HFF-Myc (cell line): ENCODE data around the gene MYO18A.

Experiments
- DNase-seq: peaks from one replicate; pipeline ENCODE4 v3.0.0-alpha.2; 2011; ENCODE audit warnings: low read depth; ENCODE audit errors: extremely low read depth
- H3K4me3 ChIP-seq: replicated peaks from 2 replicates; pipeline ENCODE4 v1.5.1; 2011; ENCODE audit warnings: low read depth, mild to moderate bottlenecking, control low read depth, low read length
- TF ChIP-seq, protein P1 (sequence below): IDR thresholded peaks from 2 replicates; pipeline ENCODE4 v1.5.1; 2012; ENCODE audit warnings: mild to moderate bottlenecking, low read depth, low read length, control low read depth; ENCODE audit errors: missing control alignments

Gene MYO18A

GRCh38 chr17:29036584-29036983 lies 143.6 kb downstream of the MYO18A start:
- H3K4me3 ChIP-seq: no peak overlapping the region
- DNase-seq: no peak
- TF ChIP-seq, protein P1, sequence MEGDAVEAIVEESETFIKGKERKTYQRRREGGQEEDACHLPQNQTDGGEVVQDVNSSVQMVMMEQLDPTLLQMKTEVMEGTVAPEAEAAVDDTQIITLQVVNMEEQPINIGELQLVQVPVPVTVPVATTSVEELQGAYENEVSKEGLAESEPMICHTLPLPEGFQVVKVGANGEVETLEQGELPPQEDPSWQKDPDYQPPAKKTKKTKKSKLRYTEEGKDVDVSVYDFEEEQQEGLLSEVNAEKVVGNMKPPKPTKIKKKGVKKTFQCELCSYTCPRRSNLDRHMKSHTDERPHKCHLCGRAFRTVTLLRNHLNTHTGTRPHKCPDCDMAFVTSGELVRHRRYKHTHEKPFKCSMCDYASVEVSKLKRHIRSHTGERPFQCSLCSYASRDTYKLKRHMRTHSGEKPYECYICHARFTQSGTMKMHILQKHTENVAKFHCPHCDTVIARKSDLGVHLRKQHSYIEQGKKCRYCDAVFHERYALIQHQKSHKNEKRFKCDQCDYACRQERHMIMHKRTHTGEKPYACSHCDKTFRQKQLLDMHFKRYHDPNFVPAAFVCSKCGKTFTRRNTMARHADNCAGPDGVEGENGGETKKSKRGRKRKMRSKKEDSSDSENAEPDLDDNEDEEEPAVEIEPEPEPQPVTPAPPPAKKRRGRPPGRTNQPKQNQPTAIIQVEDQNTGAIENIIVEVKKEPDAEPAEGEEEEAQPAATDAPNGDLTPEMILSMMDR: no peak

DNA sequence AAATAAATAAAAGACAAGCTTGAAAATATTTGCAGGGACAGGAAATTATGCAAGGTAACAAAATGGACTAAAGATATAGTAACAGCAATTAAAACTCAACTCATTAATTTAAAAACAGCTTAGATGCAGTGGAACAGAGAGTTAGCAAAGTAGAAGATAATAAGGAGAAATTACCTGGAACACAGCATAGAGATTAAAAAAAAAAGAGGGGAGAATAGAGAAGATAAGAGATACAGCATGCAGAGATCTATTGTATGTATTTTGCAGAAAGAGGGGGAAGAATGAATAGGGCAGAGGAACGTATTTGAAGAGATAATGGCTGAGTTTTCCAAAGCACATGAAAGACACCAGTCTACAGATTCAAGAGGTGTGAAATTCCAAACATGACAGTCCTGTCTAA lies 145.7 kb downstream of the MYO18A start:
- no peak for DNase-seq
- TF ChIP-seq, protein P1: no peak
- no peak overlapping the region for H3K4me3 ChIP-seq

DNA sequence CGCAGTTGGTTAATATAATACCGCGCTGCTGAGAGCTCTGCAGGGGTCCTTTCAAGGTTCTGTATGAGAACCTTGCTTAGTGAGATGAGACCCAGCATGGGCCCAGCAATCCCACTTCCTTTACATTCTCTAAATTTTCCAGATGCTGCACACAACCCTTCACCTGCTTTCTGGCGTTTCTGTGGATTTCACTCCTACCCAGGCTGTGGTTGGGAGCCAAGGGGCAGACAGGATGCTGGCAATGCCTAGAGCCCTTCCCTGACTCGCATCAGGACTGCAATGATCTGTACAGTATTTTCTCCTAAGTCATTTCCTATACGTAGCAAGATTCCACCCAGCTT lies 147.4 kb downstream of the MYO18A start:
- H3K4me3 ChIP-seq: no peak overlapping the region
- TF ChIP-seq, protein P1: no peak
- no peak for DNase-seq

GRCh38 chr17:29032013-29032856 lies 148.0 kb downstream of the MYO18A start:
- H3K4me3 ChIP-seq: no peak overlapping the region
- TF ChIP-seq, protein P1: no peak
- DNase-seq: no peak

GRCh38 chr17:29031488-29031887 lies 148.7 kb downstream of the MYO18A start:
- TF ChIP-seq, protein P1: no peak
- H3K4me3 ChIP-seq: no peak overlapping the region
- DNase-seq: no peak

DNA sequence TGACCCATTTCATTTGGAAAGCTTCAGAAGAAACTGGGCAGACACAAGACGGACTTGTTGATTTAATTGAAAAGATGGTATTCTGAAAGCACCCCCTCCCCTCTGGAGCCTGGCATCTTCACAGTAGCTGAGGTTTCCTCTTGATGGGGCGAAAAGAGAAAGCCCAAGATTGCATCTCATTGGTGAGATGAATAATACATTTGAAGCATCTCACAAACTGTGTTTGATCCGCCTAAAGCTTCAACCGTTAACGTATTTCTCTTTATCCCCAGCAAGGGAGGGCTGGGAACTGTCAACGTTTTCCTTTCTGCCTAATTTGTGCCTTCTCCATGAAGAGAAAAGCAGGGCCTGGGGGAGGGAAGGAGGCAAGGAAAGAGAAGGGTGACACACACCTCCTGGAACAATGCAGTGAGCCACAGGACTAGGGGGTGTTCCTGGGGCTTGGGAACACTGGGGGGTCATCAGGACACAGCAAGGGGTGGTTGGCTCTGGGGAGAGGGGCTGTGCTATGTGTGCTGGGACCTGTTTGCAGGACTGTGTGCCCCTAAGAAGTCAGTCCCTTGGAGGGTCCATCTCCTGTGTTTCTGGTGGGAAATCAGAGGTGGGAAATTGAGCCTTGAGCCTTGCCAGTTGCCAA lies 155.8 kb downstream of the MYO18A start:
- TF ChIP-seq, protein P1: no peak
- no peak overlapping the region for H3K4me3 ChIP-seq

More for the DNA sequence above, 155.8 kb downstream of the MYO18A start:
- no peak for DNase-seq
